NCI-H2227 treated with DMSO at 0.1 percent for 48 hours (cell line): Measurements from ENCODE around the gene ZBED1.
"Not testable (repeated sequence)": the region's sequence is repeated elsewhere in the genome, so short reads cannot be mapped to it uniquely, and the experiment has no call there.

Source experiments
- DNase-seq: peaks from one replicate; lab custom pipeline; 2025; lab: John Stamatoyannopoulos, UW

ZBED1 gene

GRCh38 chrX:2519638-2520037 lies 18.9 kb upstream of the ZBED1 start:
- not testable (repeated sequence) for DNase-seq

GRCh38 chrX:2517055-2517454 lies 16.3 kb upstream of the ZBED1 start:
- DNase-seq = no peak

GRCh38 chrX:2516623-2517022 lies 15.8 kb upstream of the ZBED1 start:
- no peak for DNase-seq

GRCh38 chrX:2514131-2514530 lies 13.4 kb upstream of the ZBED1 start:
- no peak for DNase-seq

GRCh38 chrX:2513121-2513664 lies 12.4 kb upstream of the ZBED1 start:
- no peak for DNase-seq

- no peak for DNase-seq
Measured at GRCh38 chrX:2512501-2512900, 11.7 kb upstream of the ZBED1 start.

- no peak for DNase-seq
Measured at GRCh38 chrX:2511326-2511725, 10.6 kb upstream of the ZBED1 start.

- no peak for DNase-seq
Measured at GRCh38 chrX:2508648-2509335, 8.0 kb upstream of the ZBED1 start.

- no peak for DNase-seq
Measured at GRCh38 chrX:2507904-2508627, 7.3 kb upstream of the ZBED1 start.

- DNase-seq = no peak
Measured at GRCh38 chrX:2507196-2507595, 6.4 kb upstream of the ZBED1 start.

GRCh38 chrX:2505341-2505740 lies 4.6 kb upstream of the ZBED1 start:
- not testable (repeated sequence) for DNase-seq

GRCh38 chrX:2504706-2505332 lies 4.0 kb upstream of the ZBED1 start:
- no peak for DNase-seq

GRCh38 chrX:2503591-2504500 lies 3.1 kb upstream of the ZBED1 start:
- no peak for DNase-seq

- DNase-seq = no peak
Measured at GRCh38 chrX:2502668-2503519, 2.1 kb upstream of the ZBED1 start.

GRCh38 chrX:2502120-2502667 lies 1.4 kb upstream of the ZBED1 start:
- DNase-seq = no peak

- DNase-seq = no peak
Measured at GRCh38 chrX:2501559-2502102, 855 bp upstream of the ZBED1 start.

GRCh38 chrX:2500091-2500802 lies 529 bp downstream of the ZBED1 start:
- DNase-seq = no peak

GRCh38 chrX:2499507-2499906 lies 1.3 kb downstream of the ZBED1 start:
- DNase-seq = no peak

- no peak for DNase-seq
Measured at GRCh38 chrX:2498781-2499302, 1.9 kb downstream of the ZBED1 start.
